GM23338 (cell line): ENCODE results near the gene AHI1. TPM values are rescaled to one million over a fixed set of nuclear protein-coding genes. Genes with fewer than 3 reads are reported as not detected.

Experiments used
- ATAC-seq: fragments of 200-7000 bp; cut with Tn5 transposase; 3 replicates; pipeline ENCODE4 v1.9.1; 2020
- DNase-seq: peaks from one replicate; pipeline ENCODE4 v3.0.0-alpha.2; 2015; ENCODE audit warnings: low spot score
- H2AFZ ChIP-seq: fragments of 200-600 bp; sonication (generic); 2 replicates; pipeline ENCODE4 v1.8.0; 2016; ENCODE audit warnings: antibody characterized with exemption, mild to moderate bottlenecking, moderate library complexity
- H3F3A ChIP-seq: fragments of 200-600 bp; sonication (generic); replicated peaks from 2 replicates; pipeline ENCODE4 v1.8.0; 2017; ENCODE audit warnings: antibody characterized with exemption, mixed run types, low read depth
- H3K27ac ChIP-seq: fragments of 200-600 bp; sonication (generic); 2 replicates; pipeline ENCODE4 v1.6.1; 2016; ENCODE audit warnings: low read depth
- H3K27me3 ChIP-seq: fragments of 200-600 bp; sonication (generic); 2 replicates; pipeline ENCODE4 v1.8.0; 2016; ENCODE audit warnings: mild to moderate bottlenecking, mixed run types, moderate library complexity; ENCODE audit not compliant: insufficient read depth
- H3K36me3 ChIP-seq: fragments of 200-600 bp; sonication (generic); 2 replicates; pipeline ENCODE4 v1.8.0; 2016; ENCODE audit warnings: mild to moderate bottlenecking; ENCODE audit not compliant: insufficient read depth
- H3K4me1 ChIP-seq: fragments of 200-600 bp; sonication (generic); 2 replicates; pipeline ENCODE4 v1.8.0; 2016; ENCODE audit warnings: mild to moderate bottlenecking, moderate library complexity; ENCODE audit not compliant: insufficient read depth
- H3K4me2 ChIP-seq: fragments of 200-600 bp; sonication (generic); 2 replicates; pipeline ENCODE4 v1.7.1; 2017; ENCODE audit warnings: mixed run types
- H3K4me3 ChIP-seq: fragments of 200-600 bp; sonication (generic); 2 replicates; pipeline ENCODE4 v1.6.1; 2016; ENCODE audit warnings: mixed run types
- H3K79me2 ChIP-seq: fragments of 200-600 bp; sonication (generic); replicated peaks from 2 replicates; pipeline ENCODE4 v1.8.0; 2017; ENCODE audit warnings: mild to moderate bottlenecking; ENCODE audit not compliant: insufficient read depth
- H3K9me2 ChIP-seq: fragments of 200-600 bp; sonication (generic); 2 replicates; pipeline ENCODE4 v1.8.0; 2017; ENCODE audit not compliant: insufficient read depth
- H4K20me1 ChIP-seq: fragments of 200-600 bp; sonication (generic); replicated peaks from 2 replicates; pipeline ENCODE4 v1.8.0; 2017; ENCODE audit warnings: mild to moderate bottlenecking; ENCODE audit not compliant: insufficient read depth
- H3K27ac Mint-ChIP-seq: 2 replicates; pipeline ENCODE4 v1.8.0; 2020; ENCODE audit warnings: inconsistent platforms, mild to moderate bottlenecking, moderate library complexity, mixed read lengths
- H3K27me3 Mint-ChIP-seq: 3 replicates; pipeline ENCODE4 v1.8.0; 2022; ENCODE audit warnings: low read depth, mild to moderate bottlenecking, moderate library complexity, mixed read lengths, inconsistent platforms; ENCODE audit not compliant: insufficient read depth, poor library complexity
- H3K36me3 Mint-ChIP-seq: 3 replicates; pipeline ENCODE4 v1.8.0; 2021; ENCODE audit warnings: low read depth, mild to moderate bottlenecking, inconsistent platforms, moderate library complexity, mixed read lengths
- H3K4me1 Mint-ChIP-seq: 3 replicates; pipeline ENCODE4 v1.8.0; 2020; ENCODE audit warnings: mild to moderate bottlenecking, inconsistent platforms, mixed read lengths
- H3K4me3 Mint-ChIP-seq: 3 replicates; pipeline ENCODE4 v1.8.0; 2021; ENCODE audit warnings: moderate library complexity, mild to moderate bottlenecking, inconsistent platforms, mixed read lengths
- H3K9me3 Mint-ChIP-seq: 3 replicates; pipeline ENCODE4 v1.8.0; 2020; ENCODE audit warnings: moderate library complexity, mild to moderate bottlenecking, inconsistent platforms, mixed read lengths
- CREB1 ChIP-seq: fragments of 250-450 bp; sonication (Bioruptor Pico); IDR thresholded peaks from 2 replicates; pipeline ENCODE4 v1.5.0; 2020; ENCODE audit warnings: low read depth, mild to moderate bottlenecking, moderate library complexity
- CTCF ChIP-seq, 2 experiments: fragments of 200-600 bp in 1 of 2; sonication (generic) in 1 of 2; conservative IDR thresholded peaks; 2 replicates each; pipeline versions ENCODE4 v1.5.1 to v1.6.1; 2016 to 2017; ENCODE audit warnings: antibody characterized with exemption in 2 of 2, low read depth in 2 of 2, mild to moderate bottlenecking in 2 of 2, moderate library complexity in 1 of 2
- EZH2 ChIP-seq: fragments of 200-600 bp; sonication (generic); IDR thresholded peaks from one replicate; pipeline ENCODE4 v1.8.0; 2017; ENCODE audit warnings: antibody characterized with exemption, mild to moderate bottlenecking, low read depth; ENCODE audit not compliant: unreplicated experiment
- EZH2phosphoT487 ChIP-seq: fragments of 200-600 bp; sonication (generic); IDR thresholded peaks from one replicate; pipeline ENCODE4 v1.8.1; 2018; ENCODE audit warnings: antibody characterized with exemption; ENCODE audit not compliant: unreplicated experiment
- JUNB ChIP-seq: IDR thresholded peaks from one replicate; pipeline ENCODE4 v1.6.1; 2016; ENCODE audit warnings: antibody characterized with exemption; ENCODE audit not compliant: unreplicated experiment
- NANOG ChIP-seq: IDR thresholded peaks from 2 replicates; pipeline ENCODE4 v1.6.1; 2016; ENCODE audit warnings: antibody characterized with exemption, borderline replicate concordance
- POLR2AphosphoS5 ChIP-seq: IDR thresholded peaks from 2 replicates; pipeline ENCODE4 v1.6.1; 2016; ENCODE audit warnings: antibody characterized with exemption, low read depth
- REST ChIP-seq: IDR thresholded peaks from one replicate; pipeline ENCODE4 v1.6.1; 2018; ENCODE audit warnings: antibody characterized with exemption; ENCODE audit not compliant: unreplicated experiment
- STAT1 ChIP-seq: IDR thresholded peaks from one replicate; pipeline ENCODE4 v1.6.1; 2016; ENCODE audit warnings: antibody characterized with exemption; ENCODE audit not compliant: unreplicated experiment
- ZNF114 ChIP-seq: fragments of 250-450 bp; sonication (Bioruptor Pico); IDR thresholded peaks from 2 replicates; pipeline ENCODE4 v1.5.0; 2020; ENCODE audit warnings: mild to moderate bottlenecking, moderate library complexity
- ZNF331 ChIP-seq: fragments of 250-450 bp; sonication (Bioruptor Pico); IDR thresholded peaks from 2 replicates; pipeline ENCODE4 v1.5.0; 2020; ENCODE audit warnings: low read depth, mild to moderate bottlenecking, moderate library complexity
- ZNF462 ChIP-seq: fragments of 250-450 bp; sonication (Bioruptor Pico); IDR thresholded peaks from 2 replicates; pipeline ENCODE4 v1.5.0; 2020; ENCODE audit warnings: mild to moderate bottlenecking, moderate library complexity
- polyA plus RNA-seq: library from polyadenylated mRNA; unstranded; fragments of >200 nt; fragmentation: Nextera tagmentation; extraction: Ambion mirVana; gene quantifications from 2 replicates; pipeline ENCODE4 v1.2.1, GENCODE V29; 2016
- total RNA-seq: library from RNA; depleted of rRNA; stranded (reverse); fragments of >200 nt; shearing (Covaris generic); gene quantifications from 2 replicates; pipeline ENCODE4 v1.2.3, GENCODE V29; 2014
- TF ChIP-seq, protein P1 (sequence below): IDR thresholded peaks from 2 replicates; pipeline ENCODE4 v1.6.1; 2016; ENCODE audit warnings: antibody characterized with exemption

AHI1 gene
- total and polyA plus RNA-seq, 2 experiments from 2014 or later = 19.8 to 72.9 TPM

DNA sequence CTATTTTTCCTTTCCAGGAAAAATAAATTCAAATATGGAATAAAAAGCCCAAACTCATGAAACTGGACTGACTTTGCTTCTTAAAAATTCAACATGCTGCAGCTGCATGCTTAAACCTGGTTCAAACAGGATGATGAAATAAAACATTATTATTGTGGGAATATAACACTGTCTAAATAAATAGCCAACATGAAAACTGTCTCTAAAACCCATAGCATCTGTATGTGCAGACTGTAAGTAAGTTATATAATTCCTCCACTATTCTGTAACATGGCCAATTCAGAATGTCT is 30.4 kb upstream of the AHI1 start:
- Mint-ChIP-seq H3K27ac (no peak overlapping the region), H3K36me3 (no peaks in the 10 kb centered on the region), H3K4me3 (no peak overlapping the region), H3K4me1 (no peaks in the 10 kb centered on the region), H3K9me3 (no peaks in the 10 kb centered on the region), H3K27me3 (no peaks in the 10 kb centered on the region)
- TF ChIP-seq JUNB (no peak), EZH2phosphoT487 (no peak), REST (no peak), CREB1 (CRISPR knock-in tag) (no peak), ZNF331 (no peak), STAT1 (no peak), CTCF (conservative IDR thresholded peaks at IDR 0.05; ENCODE audit: low read depth in 2 of 2) (no peak), ZNF114 (CRISPR knock-in tag) (no peak), EZH2 (no peak), NANOG (no peak), ZNF462 (CRISPR knock-in tag) (no peak), POLR2AphosphoS5 (no peak)
- TF ChIP-seq, protein P1, sequence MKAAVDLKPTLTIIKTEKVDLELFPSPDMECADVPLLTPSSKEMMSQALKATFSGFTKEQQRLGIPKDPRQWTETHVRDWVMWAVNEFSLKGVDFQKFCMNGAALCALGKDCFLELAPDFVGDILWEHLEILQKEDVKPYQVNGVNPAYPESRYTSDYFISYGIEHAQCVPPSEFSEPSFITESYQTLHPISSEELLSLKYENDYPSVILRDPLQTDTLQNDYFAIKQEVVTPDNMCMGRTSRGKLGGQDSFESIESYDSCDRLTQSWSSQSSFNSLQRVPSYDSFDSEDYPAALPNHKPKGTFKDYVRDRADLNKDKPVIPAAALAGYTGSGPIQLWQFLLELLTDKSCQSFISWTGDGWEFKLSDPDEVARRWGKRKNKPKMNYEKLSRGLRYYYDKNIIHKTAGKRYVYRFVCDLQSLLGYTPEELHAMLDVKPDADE = no peak
- Histone ChIP-seq H3K4me3 (no peak overlapping the region), H4K20me1 (no peaks in the 10 kb centered on the region), H3F3A (no peaks in the 10 kb centered on the region), H2AFZ (no peak overlapping the region), H3K9me2 (peaks cover 3% of the 10 kb centered on the region; the same call in 1 of the 2 replicates), H3K4me1 (no peaks in the 10 kb centered on the region), H3K36me3 (no peaks in the 10 kb centered on the region), H3K27me3 (no peaks in the 10 kb centered on the region), H3K27ac (no peak overlapping the region), H3K79me2 (no peaks in the 10 kb centered on the region), H3K4me2 (no peak overlapping the region)
- DNase-seq (no peak), ATAC-seq (no peak)
